HG03039 (cell line): Measurements from ENCODE around the gene TBCD.
A peak's percentile ranks its signal among the peaks of the same experiment; 100 is the strongest.

Experiments used
- ATAC-seq: cut with Tn5 transposase; IDR thresholded peaks from one replicate; pipeline ENCODE4 v1.9.1; 2021; ENCODE audit warnings: mild to moderate bottlenecking, moderate library complexity; ENCODE audit not compliant: unreplicated experiment

Gene TBCD

DNA sequence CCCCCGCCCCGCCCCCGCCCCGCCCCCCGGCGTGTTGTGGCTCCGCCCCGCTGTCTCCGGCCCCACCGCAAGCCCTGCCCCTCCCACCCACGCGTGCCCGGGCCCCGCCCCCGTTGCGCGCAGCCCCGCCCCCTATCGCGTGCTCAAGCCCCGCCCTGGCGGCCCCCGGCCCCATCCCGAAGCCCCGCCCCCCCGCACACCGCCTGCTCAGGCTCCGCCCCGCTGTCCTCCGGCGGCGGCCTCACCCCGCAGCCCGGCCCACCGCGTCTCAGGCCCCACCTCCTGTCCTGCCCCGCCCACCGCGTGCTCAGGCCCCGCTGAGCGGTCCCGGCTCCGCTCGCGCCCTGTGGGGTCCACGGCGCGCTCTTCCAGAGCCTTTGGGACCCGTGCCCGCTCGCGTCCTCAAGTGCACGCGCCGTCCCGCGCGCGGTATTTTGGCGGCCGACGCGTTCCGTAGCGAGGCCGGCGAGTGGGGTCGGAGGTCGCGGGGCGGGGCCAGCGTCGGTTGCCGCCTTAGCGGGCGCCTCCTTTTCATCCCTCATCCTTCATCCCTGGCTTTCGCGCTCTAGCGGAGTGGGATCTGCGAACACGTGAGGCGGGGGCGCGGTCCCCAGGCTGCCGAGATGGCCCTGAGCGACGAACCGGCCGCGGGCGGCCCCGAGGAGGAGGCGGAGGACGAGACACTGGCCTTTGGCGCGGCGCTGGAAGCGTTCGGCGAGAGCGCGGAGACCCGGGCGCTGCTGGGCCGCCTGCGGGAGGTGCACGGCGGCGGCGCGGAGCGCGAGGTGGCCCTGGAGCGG is at the start of gene TBCD:
Gene TBCD (plus strand): TSS at position 495 of the 800 bp plus-strand sequence. CDS start 129 bp downstream, at position 624.
- ATAC-seq: peak; percentile 66

DNA sequence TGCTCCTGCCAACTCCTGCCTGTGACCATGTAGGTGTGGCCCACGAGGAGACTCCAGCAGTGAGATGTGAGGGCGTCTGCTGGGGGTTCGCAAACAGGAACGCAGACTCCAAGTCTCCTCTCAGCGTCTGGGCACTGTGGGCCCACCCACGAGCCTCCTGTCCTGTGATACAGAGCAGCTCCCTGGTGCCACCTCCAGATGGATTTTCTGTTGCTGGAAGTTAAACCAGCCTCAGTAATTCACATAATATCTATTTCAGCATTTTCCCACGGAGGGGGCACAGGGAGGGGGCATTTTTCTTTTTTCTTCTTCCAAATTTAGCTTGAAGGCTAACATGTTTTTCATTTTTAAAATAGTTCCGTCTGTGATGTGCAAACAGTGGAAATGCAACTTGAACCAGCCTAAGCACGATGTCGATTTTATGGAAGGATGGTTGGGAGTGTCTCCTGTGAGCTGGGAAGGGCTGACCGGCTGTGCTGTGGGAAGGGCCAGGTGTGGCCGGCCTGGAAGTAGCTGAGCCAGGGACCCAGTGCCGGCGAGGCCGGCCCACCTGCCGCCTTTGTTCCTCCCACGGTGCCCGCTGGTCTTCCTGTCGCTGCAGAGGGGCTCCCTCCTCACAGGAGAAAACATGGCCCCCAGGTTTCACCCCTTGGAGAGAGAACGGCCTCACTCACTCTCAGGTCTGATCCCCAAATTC is 49.5 kb upstream of the TBCD start:
- no peak for ATAC-seq

DNA sequence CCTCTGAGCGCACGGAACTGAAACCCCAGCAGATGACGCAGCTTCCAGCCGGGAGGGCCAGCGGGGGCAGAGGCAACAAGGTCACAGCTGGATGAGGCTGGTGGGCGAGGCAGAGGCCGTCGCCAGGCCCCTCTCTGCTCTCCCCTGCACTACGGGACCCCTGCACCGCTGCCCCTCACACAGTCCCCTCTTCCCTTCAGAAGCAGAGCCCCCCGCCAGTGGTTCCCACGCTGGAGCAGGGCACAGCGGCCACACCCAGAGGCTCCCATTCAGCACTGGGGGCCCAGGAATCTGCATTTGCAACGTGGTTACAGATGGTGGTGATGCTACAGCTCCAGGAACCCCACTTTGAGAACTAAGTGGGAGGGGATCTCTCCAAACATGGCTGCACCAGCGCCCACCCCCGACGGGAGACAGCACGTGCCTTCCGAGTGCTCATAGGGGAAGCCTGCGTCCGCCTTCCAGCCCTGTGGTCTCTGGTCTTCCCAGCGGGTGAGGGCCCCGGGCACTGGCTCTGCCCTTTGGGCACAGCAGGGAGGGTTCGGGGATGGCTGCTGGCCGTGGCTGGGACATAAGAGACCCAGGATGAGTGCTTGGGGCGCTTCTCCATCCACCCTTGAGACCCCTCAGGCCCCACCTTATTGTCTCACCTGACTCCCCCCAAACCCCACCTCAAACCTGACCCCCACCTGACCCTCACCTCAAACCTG is 48.7 kb upstream of the TBCD start:
- ATAC-seq: no peak

DNA sequence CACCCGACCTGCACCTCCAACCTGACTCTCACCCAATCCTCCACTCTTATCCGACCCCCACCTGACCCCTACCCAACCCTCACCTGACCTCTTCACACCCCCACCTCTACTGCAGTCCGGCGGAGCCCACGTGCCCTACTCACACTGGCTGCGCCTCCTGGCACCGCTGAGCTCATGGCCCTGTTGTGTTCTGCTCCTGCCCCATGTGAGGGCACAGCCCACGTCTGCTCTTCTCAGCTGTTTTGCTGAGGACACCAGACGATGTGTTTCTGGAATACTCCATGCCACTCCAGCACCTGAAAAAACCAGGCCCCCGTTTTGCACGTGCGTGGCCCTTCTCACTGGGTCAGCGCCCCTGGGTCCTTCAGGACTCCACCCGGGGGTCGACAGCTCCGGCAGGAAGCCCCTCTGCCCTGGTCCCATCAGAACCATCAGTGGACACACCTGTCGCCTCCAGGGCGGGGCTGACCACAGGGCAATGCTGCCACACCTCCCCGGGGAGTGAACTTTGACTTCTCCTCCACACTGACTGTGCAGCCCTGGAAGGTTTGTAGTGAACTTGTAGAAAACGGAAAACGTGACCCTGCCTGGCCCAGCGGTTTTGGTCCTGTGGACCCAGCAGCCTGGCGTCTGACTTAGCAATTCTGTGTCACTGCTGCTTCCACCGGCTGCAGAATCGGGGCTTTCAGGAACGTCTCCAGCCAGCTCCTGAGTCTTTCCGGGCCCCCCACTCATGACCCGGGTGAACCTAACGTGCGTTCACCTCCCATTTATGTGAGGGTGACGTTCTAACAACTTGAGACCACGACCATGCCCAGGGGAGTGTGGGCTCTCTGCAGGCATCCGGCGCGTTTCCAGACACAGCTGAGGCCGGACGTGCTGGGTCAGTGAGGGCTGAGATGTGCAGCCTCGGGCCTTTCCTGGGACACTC is 47.7 kb upstream of the TBCD start:
- ATAC-seq: no peak

GRCh38 chr17:82704886-82705285 is 47.0 kb upstream of the TBCD start:
- no peak for ATAC-seq

GRCh38 chr17:82705756-82706155 is 46.1 kb upstream of the TBCD start:
- ATAC-seq: no peak

DNA sequence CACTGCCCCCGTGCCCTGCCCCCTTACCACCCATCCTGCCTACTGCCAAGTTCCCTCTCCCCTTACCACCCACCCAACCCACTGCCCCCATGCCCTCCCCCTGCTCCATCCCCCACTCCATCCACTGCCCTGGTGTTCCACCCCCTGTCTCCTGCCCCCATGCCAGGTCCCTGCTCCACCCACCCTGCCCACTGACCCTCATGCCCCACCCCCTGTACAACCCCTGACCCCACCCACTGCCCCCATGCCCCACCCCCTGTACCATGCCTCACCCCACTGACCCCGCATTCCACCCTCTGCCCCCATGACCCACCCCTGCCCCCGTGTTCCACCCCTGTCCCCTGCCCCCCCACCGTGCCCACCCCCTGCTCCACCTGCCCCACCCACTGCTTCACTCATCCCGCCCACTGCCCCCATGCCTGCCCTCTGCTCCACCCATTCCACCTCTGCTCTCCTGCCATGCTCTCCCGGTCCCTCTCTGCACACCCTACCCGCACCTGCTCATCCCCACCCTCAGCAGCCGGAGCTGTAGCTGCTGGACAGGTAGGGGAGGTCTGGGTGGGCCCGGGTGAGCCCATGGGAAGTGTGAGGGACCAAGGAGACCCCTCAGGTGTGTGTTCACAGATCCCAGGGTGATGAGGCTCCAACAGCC is 42.7 kb upstream of the TBCD start:
- ATAC-seq: no peak

DNA sequence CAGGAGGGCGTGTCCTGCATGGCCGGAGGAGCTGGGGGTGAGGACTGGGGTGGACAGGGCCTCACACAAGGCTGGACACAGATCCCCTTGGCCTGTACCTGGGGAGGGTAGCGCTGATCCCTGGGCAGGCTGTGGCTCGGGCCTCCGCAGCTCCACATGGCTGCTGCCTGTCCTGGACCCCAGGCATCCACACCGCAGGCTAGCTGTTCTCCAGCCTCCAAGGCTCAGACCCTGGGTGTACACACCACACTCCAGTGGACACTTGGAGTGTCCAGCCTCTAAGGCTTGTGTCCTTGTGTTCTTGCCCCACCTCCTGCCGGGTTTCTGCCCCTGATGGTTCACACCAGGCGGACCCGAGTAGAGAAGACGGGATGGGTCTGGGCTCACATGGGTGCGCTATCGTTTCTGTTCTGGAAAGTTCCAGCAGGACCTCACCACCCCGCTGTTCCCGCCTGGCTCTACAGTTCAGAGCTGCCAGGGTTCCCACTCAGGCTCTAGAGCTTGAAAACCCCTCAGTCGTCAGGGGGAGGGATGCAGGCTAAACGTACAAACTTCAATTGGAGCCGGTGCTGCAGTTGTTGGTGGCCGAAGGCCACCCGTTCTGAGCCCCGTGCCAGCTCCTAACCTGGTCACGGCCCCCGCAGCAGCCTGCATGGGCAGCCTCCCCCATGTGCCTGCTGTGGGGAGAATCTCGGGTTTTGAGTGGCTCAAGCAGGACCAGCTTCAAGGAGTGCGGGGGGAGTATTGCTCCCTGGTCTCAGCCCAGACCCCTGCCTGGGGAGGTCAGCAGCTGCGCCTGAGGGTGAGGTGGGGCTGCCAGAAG is 42.0 kb upstream of the TBCD start:
- no peak for ATAC-seq

- no peak for ATAC-seq
Measured at GRCh38 chr17:82710499-82711232, 41.2 kb upstream of the TBCD start.

DNA sequence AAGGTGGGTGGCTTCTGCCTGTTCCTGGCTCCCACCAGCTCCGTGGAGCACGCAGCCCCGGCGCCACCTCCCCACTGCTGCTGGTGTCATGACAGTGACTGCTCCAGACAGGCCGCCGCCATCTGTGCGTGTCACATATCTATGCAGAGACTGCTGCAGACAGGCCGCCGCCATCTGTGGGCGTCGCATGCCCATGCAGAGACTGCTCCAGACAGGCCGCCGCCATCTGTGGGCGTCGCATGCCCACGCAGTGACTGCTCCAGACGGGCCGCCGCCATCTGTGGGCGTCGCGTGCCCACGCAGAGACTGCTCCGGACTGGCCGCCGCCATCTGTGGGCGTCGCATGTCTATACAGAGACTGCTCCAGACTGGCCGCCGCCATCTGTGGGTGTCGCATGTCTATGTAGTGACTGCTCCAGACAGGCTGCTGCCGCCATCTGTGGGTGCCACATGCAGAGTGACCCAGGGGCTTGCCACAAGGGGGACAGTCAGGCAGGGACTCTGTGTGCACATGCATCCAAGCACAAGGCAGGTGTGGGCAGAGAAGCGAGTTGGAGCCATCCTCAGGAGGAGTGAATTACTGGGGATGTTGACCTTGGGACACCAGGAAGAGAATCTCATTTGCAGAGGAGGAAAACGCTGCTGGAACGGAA is 38.7 kb upstream of the TBCD start:
- no peak for ATAC-seq

DNA sequence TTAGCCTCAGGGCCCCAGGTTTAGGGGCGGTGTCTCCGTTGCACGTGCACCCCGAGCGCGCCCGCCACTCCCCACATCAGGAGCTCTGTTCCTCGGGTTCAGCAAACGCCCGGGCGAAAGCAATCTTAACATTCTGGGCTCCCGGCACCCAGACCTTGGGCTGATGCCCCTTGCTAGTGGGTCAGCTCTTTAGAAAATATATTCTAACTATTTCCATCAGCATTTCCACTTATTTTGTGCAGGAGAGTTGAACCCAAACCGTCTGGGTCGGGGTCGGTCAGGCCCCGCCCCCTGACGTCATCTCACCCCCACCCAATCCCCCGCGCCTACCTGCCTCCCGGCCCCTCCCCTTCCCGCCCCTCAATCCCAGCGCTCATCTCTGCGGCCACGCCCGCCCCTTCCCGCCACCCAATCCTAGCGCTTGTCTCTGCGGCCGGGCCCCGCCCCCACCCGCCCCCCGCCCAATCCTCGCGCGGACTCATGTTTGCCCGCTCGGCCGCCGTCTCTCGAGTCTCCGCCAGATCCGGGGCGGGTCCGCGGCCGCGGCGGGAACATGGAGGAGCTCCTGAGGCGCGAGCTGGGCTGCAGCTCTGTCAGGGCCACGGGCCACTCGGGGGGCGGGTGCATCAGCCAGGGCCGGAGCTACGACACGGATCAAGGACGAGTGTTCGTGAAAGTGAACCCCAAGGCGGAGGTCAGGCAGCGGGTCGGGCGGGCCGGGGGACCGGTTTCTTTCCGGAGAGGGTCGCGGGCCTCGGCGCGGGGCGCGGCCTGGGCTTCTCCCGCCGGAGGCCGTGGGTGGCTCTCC is 35.5 kb upstream of the TBCD start, which contains the start of gene FN3KRP:
Gene FN3KRP (plus strand): TSS at position 504 of the 808 bp plus-strand sequence. CDS start 50 bp downstream, at position 554.
- peak; percentile 50 for ATAC-seq

- no peak for ATAC-seq
Measured at GRCh38 chr17:82718986-82719685, 32.7 kb upstream of the TBCD start.

- no peak for ATAC-seq
Measured at GRCh38 chr17:82720204-82720603, 31.7 kb upstream of the TBCD start.

- ATAC-seq: no peak
Measured at GRCh38 chr17:82722341-82723013, 29.4 kb upstream of the TBCD start.

DNA sequence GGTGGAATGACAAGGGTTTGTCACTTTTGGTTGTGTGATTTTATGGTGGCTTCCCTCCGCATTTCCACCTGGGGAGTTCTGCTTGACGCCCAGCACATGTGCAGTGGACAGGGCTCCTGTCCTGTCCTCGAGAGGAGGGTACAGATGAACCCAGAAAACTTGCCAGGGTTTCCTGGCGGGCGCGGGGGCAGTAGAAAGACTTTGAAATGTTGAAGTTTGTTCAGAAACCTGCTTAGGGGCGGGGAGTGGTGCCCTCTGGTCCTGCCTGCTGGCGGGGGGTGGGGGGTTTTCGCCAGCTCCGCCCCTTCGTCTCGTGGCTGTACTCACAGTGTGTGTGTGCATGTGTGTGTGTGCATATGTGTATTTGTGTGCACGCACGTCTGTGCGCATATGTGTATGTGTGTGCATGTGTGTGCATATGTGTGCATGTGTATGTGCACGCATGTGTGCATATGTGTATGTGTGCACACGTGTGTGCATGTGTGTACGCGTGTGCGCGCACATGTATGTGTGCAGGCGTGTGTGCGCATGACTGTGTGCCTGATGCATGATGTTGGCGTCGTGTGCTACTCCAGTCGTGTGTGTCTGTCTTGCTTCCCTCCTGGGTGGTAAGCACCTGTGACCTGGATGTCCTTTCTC is 28.6 kb upstream of the TBCD start:
- ATAC-seq: no peak
